Liver (tissue), 9 donors: ENCODE data around the gene OR56A3. TPM values are rescaled to one million over a fixed set of nuclear protein-coding genes. Genes with fewer than 3 reads are reported as not detected.

Experiments used
- DNase-seq: peaks from one replicate; pipeline ENCODE4 v3.0.0-alpha.2; 2017; ENCODE audit warnings: low spot score
- H3K27ac ChIP-seq, 2 donors: one replicate each; pipeline ENCODE4 v1.7.0; 2013; ENCODE audit warnings: inconsistent platforms in 2 of 2, low read length in 2 of 2, control low read depth in 1 of 2, low read depth in 1 of 2, mild to moderate bottlenecking in 1 of 2
- H3K27me3 ChIP-seq, 4 donors: one replicate each; pipeline versions ENCODE4 v1.6.1 to v1.7.0; 2013; ENCODE audit warnings: low read length in 3 of 4, inconsistent platforms in 1 of 4, mild to moderate bottlenecking in 1 of 4, moderate library complexity in 1 of 4; ENCODE audit not compliant: control insufficient read depth in 4 of 4, insufficient read depth in 4 of 4
- H3K36me3 ChIP-seq, 4 donors: one replicate each; pipeline versions ENCODE4 v1.6.1 to v1.7.0; 2013; ENCODE audit warnings: low read length in 3 of 4, mild to moderate bottlenecking in 3 of 4, low read depth in 1 of 4, moderate library complexity in 1 of 4; ENCODE audit not compliant: control insufficient read depth in 4 of 4, insufficient read depth in 3 of 4
- H3K4me1 ChIP-seq, 4 donors: one replicate each; pipeline versions ENCODE4 v1.6.1 to v1.7.0; 2013; ENCODE audit warnings: low read length in 3 of 4, mild to moderate bottlenecking in 3 of 4, moderate library complexity in 1 of 4; ENCODE audit not compliant: control insufficient read depth in 4 of 4, insufficient read depth in 4 of 4
- H3K4me3 ChIP-seq, 3 donors: one replicate each; pipeline versions ENCODE4 v1.6.1 to v1.7.0; 2013; ENCODE audit warnings: low read length in 3 of 3, control low read depth in 1 of 3, low read depth in 1 of 3, mild to moderate bottlenecking in 1 of 3
- H3K9ac ChIP-seq, 2 donors: one replicate each; pipeline ENCODE4 v1.7.0; 2013; ENCODE audit warnings: low read length in 2 of 2, mild to moderate bottlenecking in 2 of 2, moderate library complexity in 2 of 2, control low read depth in 1 of 2, low read depth in 1 of 2
- H3K9me3 ChIP-seq, 4 donors: one replicate each; pipeline versions ENCODE4 v1.6.1 to v1.7.0; 2013; ENCODE audit warnings: low read length in 3 of 4; ENCODE audit not compliant: control insufficient read depth in 4 of 4
- EGR1 ChIP-seq, 2 donors: IDR thresholded peaks; 2 replicates each; pipeline ENCODE4 v1.6.1; 2016 to 2018; ENCODE audit warnings: antibody characterized with exemption in 2 of 2, low read depth in 2 of 2
- FOXA1 ChIP-seq: IDR thresholded peaks from 2 replicates; pipeline ENCODE4 v1.6.1; 2016; ENCODE audit warnings: antibody characterized with exemption
- FOXA2 ChIP-seq: IDR thresholded peaks from 2 replicates; pipeline ENCODE4 v1.6.1; 2016; ENCODE audit warnings: antibody characterized with exemption
- GABPA ChIP-seq, 2 donors: IDR thresholded peaks in 1 of 2; conservative IDR thresholded peaks in 1 of 2; 2 replicates each; pipeline ENCODE4 v1.6.1; 2016; ENCODE audit warnings: antibody characterized with exemption in 2 of 2, mild to moderate bottlenecking in 1 of 2, moderate library complexity in 1 of 2
- HNF4A ChIP-seq, 2 donors: conservative IDR thresholded peaks; 2 replicates each; pipeline ENCODE4 v1.6.1; 2016; ENCODE audit warnings: antibody characterized with exemption in 2 of 2, mild to moderate bottlenecking in 2 of 2
- HNF4G ChIP-seq: IDR thresholded peaks from 2 replicates; pipeline ENCODE4 v1.6.1; 2016; ENCODE audit warnings: antibody characterized with exemption
- JUND ChIP-seq, 2 donors: IDR thresholded peaks; 2 replicates each; pipeline ENCODE4 v1.6.1; 2016; ENCODE audit warnings: antibody characterized with exemption in 2 of 2
- NR2F2 ChIP-seq: IDR thresholded peaks from 2 replicates; pipeline ENCODE4 v1.6.1; 2016; ENCODE audit warnings: antibody characterized with exemption
- RAD21 ChIP-seq, 2 donors: IDR thresholded peaks; 2 replicates each; pipeline ENCODE4 v1.6.1; 2016; ENCODE audit warnings: antibody characterized with exemption in 2 of 2, mild to moderate bottlenecking in 2 of 2
- RXRA ChIP-seq, 2 donors: IDR thresholded peaks; 2 replicates each; pipeline ENCODE4 v1.6.1; 2017 to 2018; ENCODE audit warnings: antibody characterized with exemption in 2 of 2, mild to moderate bottlenecking in 1 of 2
- SP1 ChIP-seq: IDR thresholded peaks from 2 replicates; pipeline ENCODE4 v1.6.1; 2018; ENCODE audit warnings: antibody characterized with exemption, mild to moderate bottlenecking
- TAF1 ChIP-seq: conservative IDR thresholded peaks from 2 replicates; pipeline ENCODE4 v1.6.1; 2016; ENCODE audit warnings: antibody characterized with exemption, mild to moderate bottlenecking
- YY1 ChIP-seq: IDR thresholded peaks from 2 replicates; pipeline ENCODE4 v1.6.1; 2016; ENCODE audit warnings: antibody characterized with exemption, mild to moderate bottlenecking
- WGBS: extraction: QIAGEN DNeasy Blood & Tissue Kit; methylation state at CpG from one replicate; pipeline ENCODE4 v1.1.7; 2013; 5-methylcytosine and 5-hydroxymethylcytosine counted together
- polyA plus RNA-seq, 2 donors: library from polyadenylated mRNA; stranded (reverse) in 1 of 2; unstranded in 1 of 2; fragments of 200-250 nt in 1 of 2; fragments of >200 nt in 1 of 2; fragmentation: Nextera tagmentation in 1 of 2; extraction: Ambion mirVana in 1 of 2; gene quantifications; one replicate each; pipeline versions ENCODE4 v1.2.1 to v1.2.3, GENCODE V29; 2013 to 2015
- total RNA-seq, 2 donors: library from RNA; depleted of rRNA; stranded (reverse); fragments of >200 nt; gene quantifications; one replicate each; pipeline ENCODE4 v1.2.3, GENCODE V29; 2014
- TF ChIP-seq, protein P1 (sequence below): IDR thresholded peaks from 2 replicates; pipeline ENCODE4 v1.6.1; 2016; ENCODE audit warnings: antibody characterized with exemption
- TF ChIP-seq, protein P2 (sequence below): IDR thresholded peaks from 2 replicates; pipeline ENCODE4 v1.6.1; 2016; ENCODE audit warnings: antibody characterized with exemption, mild to moderate bottlenecking
- TF ChIP-seq, protein P3 (sequence below): IDR thresholded peaks from 2 replicates; pipeline ENCODE4 v1.6.1; 2016; ENCODE audit warnings: antibody characterized with exemption
- TF ChIP-seq, protein P4 (sequence below): fragments of 150-350 bp; IDR thresholded peaks from 2 replicates; pipeline ENCODE4 v1.5.1; 2017; ENCODE audit warnings: improper control_type of control experiment, low read depth, low read length; ENCODE audit not compliant: missing input control
- donor health status: healthy.
- donor health status: healthy.
- donor health status: healthy.
- donor health status: healthy.
- donor health status: healthy.

The OR56A3 gene
- total and polyA plus RNA-seq, 4 donors = not detected

DNA sequence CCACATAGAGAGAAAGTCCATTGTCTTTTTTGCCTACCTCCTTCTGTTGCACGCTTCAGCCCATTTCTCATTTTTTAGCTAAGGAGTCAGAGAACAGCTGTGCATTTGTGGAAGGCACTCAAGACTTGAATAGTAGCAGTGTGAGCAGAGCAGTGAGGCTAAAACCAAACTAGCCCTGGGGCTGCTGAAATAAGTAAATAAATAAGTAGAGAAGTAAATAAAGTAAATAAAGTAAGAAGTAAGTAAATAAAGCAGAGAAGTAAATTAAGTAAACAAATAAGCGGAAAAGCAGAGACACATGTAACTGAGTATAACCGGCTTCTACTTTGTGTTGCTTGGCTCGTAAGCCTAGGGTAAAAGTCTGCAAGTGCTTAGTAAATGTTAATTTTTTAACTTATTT is 47.2 kb downstream of the OR56A3 start:
- Histone ChIP-seq H3K9ac (no peak overlapping the region), H3K36me3 (no peaks in the 10 kb centered on the region), H3K27ac (no peak overlapping the region), H3K4me1 (no peaks in the 10 kb centered on the region), H3K27me3 (no peaks in the 10 kb centered on the region), H3K4me3 (no peak overlapping the region), H3K9me3 (no peaks in the 10 kb centered on the region)
- no peak for DNase-seq
- 62% methylated on average over 4 of the region's 4 CpGs for WGBS
- TF ChIP-seq FOXA2 = no peak
- TF ChIP-seq, protein P1, sequence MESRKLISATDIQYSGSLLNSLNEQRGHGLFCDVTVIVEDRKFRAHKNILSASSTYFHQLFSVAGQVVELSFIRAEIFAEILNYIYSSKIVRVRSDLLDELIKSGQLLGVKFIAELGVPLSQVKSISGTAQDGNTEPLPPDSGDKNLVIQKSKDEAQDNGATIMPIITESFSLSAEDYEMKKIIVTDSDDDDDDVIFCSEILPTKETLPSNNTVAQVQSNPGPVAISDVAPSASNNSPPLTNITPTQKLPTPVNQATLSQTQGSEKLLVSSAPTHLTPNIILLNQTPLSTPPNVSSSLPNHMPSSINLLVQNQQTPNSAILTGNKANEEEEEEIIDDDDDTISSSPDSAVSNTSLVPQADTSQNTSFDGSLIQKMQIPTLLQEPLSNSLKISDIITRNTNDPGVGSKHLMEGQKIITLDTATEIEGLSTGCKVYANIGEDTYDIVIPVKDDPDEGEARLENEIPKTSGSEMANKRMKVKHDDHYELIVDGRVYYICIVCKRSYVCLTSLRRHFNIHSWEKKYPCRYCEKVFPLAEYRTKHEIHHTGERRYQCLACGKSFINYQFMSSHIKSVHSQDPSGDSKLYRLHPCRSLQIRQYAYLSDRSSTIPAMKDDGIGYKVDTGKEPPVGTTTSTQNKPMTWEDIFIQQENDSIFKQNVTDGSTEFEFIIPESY = no peak
- TF ChIP-seq FOXA1 = no peak
- no peak for TF ChIP-seq RAD21 (IDR thresholded peaks at IDR 0.05)
- TF ChIP-seq SP1 = no peak
- no peak for TF ChIP-seq HNF4A (conservative IDR thresholded peaks at IDR 0.05)
- no peak for TF ChIP-seq JUND (IDR thresholded peaks at IDR 0.05)
- TF ChIP-seq HNF4G = no peak
- TF ChIP-seq EGR1 (IDR thresholded peaks at IDR 0.05; ENCODE audit: low read depth in 2 of 2) = no peak
- TF ChIP-seq YY1 = no peak
- no peak for TF ChIP-seq TAF1
- TF ChIP-seq, protein P2, sequence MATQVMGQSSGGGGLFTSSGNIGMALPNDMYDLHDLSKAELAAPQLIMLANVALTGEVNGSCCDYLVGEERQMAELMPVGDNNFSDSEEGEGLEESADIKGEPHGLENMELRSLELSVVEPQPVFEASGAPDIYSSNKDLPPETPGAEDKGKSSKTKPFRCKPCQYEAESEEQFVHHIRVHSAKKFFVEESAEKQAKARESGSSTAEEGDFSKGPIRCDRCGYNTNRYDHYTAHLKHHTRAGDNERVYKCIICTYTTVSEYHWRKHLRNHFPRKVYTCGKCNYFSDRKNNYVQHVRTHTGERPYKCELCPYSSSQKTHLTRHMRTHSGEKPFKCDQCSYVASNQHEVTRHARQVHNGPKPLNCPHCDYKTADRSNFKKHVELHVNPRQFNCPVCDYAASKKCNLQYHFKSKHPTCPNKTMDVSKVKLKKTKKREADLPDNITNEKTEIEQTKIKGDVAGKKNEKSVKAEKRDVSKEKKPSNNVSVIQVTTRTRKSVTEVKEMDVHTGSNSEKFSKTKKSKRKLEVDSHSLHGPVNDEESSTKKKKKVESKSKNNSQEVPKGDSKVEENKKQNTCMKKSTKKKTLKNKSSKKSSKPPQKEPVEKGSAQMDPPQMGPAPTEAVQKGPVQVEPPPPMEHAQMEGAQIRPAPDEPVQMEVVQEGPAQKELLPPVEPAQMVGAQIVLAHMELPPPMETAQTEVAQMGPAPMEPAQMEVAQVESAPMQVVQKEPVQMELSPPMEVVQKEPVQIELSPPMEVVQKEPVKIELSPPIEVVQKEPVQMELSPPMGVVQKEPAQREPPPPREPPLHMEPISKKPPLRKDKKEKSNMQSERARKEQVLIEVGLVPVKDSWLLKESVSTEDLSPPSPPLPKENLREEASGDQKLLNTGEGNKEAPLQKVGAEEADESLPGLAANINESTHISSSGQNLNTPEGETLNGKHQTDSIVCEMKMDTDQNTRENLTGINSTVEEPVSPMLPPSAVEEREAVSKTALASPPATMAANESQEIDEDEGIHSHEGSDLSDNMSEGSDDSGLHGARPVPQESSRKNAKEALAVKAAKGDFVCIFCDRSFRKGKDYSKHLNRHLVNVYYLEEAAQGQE = no peak
- TF ChIP-seq, protein P3, sequence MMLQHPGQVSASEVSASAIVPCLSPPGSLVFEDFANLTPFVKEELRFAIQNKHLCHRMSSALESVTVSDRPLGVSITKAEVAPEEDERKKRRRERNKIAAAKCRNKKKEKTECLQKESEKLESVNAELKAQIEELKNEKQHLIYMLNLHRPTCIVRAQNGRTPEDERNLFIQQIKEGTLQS = no peak
- TF ChIP-seq NR2F2 = no peak
- no peak for TF ChIP-seq GABPA (IDR thresholded peaks at IDR 0.05 in 1 of 2, conservative IDR thresholded peaks at IDR 0.05 in 1 of 2)
- TF ChIP-seq, protein P4, sequence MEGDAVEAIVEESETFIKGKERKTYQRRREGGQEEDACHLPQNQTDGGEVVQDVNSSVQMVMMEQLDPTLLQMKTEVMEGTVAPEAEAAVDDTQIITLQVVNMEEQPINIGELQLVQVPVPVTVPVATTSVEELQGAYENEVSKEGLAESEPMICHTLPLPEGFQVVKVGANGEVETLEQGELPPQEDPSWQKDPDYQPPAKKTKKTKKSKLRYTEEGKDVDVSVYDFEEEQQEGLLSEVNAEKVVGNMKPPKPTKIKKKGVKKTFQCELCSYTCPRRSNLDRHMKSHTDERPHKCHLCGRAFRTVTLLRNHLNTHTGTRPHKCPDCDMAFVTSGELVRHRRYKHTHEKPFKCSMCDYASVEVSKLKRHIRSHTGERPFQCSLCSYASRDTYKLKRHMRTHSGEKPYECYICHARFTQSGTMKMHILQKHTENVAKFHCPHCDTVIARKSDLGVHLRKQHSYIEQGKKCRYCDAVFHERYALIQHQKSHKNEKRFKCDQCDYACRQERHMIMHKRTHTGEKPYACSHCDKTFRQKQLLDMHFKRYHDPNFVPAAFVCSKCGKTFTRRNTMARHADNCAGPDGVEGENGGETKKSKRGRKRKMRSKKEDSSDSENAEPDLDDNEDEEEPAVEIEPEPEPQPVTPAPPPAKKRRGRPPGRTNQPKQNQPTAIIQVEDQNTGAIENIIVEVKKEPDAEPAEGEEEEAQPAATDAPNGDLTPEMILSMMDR = no peak
- no peak for TF ChIP-seq RXRA (IDR thresholded peaks at IDR 0.05)

DNA sequence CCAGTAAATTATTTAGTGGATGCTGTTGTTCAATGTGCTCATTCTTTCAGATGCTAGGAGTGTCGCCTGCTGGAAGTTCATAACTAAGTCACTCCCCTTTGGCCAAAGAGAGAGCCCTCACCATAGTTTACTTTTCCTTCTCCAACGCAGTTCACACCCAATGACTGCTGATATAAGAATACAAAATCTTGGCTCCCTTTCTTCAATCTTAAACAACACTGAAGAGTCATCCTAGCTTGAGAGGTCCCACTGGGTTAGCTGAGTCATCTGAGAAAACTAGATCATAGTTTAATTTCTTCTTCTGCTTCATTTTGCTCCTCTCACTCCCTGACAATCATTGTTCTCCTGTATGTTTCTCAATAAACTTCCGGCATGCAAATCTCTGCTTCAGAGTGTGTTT is 50.1 kb downstream of the OR56A3 start:
- H3K9ac ChIP-seq = no peak overlapping the region
- H3K36me3 ChIP-seq = no peaks in the 10 kb centered on the region
- TF ChIP-seq YY1 = no peak
- no peak for TF ChIP-seq RXRA (IDR thresholded peaks at IDR 0.05)
- TF ChIP-seq GABPA (IDR thresholded peaks at IDR 0.05 in 1 of 2, conservative IDR thresholded peaks at IDR 0.05 in 1 of 2) = no peak
- TF ChIP-seq NR2F2 = no peak
- no peak for TF ChIP-seq TAF1
- TF ChIP-seq HNF4G = no peak
- TF ChIP-seq, protein P4 = no peak
- no peak for TF ChIP-seq FOXA1
- whole genome bisulfite sequencing = 74% methylated on average over 3 of the region's 3 CpGs
- no peak overlapping the region for H3K4me3 ChIP-seq
- H3K27me3 ChIP-seq = no peaks in the 10 kb centered on the region
- no peaks in the 10 kb centered on the region for H3K4me1 ChIP-seq
- H3K9me3 ChIP-seq = no peaks in the 10 kb centered on the region
- H3K27ac ChIP-seq = no peak overlapping the region
- DNase-seq = no peak
